ENCODE measurements around the gene STRIP1. TPM values are rescaled to one million over a fixed set of nuclear protein-coding genes. Genes with fewer than 3 reads are reported as not detected.

STRIP1 gene
- total RNA-seq, 2 donors from 2014 or later = 14.6 to 19.1 TPM

- no peaks in the 10 kb centered on the region for H3K36me3 ChIP-seq
- no peaks in the 10 kb centered on the region for H3K9me3 ChIP-seq
- TF ChIP-seq CTCF (IDR thresholded peaks at IDR 0.05) = peak; percentile 63 to 82
- H3K27ac ChIP-seq = no peak overlapping the region
- DNase-seq (ENCODE audit: low spot score) = no peak
- no peaks in the 10 kb centered on the region for H3K27me3 ChIP-seq
- H3K4me1 ChIP-seq = peaks cover 0 to 17% of the 10 kb centered on the region in 2 donors
- H3K4me3 ChIP-seq = no peak overlapping the region
Measured at GRCh38 chr1:110087812-110088738, 53.7 kb downstream of the STRIP1 start.

GRCh38 chr1:110088739-110089316 lies 54.4 kb downstream of the STRIP1 start:
- DNase-seq (ENCODE audit: low spot score) = no peak
- no peak overlapping the region for H3K27ac ChIP-seq
- H3K4me3 ChIP-seq = no peak overlapping the region
- H3K27me3 ChIP-seq = no peaks in the 10 kb centered on the region
- peaks cover 0 to 13% of the 10 kb centered on the region in 2 donors for H3K4me1 ChIP-seq
- no peaks in the 10 kb centered on the region for H3K36me3 ChIP-seq
- no peaks in the 10 kb centered on the region for H3K9me3 ChIP-seq
- no peak for TF ChIP-seq CTCF (IDR thresholded peaks at IDR 0.05)

- Histone ChIP-seq H3K4me3 (no peak overlapping the region), H3K9me3 (no peaks in the 10 kb centered on the region), H3K4me1 (peaks cover 0 to 4% of the 10 kb centered on the region in 2 donors), H3K36me3 (no peaks in the 10 kb centered on the region), H3K27me3 (no peaks in the 10 kb centered on the region), H3K27ac (no peak overlapping the region)
- DNase-seq (ENCODE audit: low spot score) = no peak
- TF ChIP-seq CTCF (IDR thresholded peaks at IDR 0.05) = no peak
Measured at GRCh38 chr1:110089561-110090275, 55.3 kb downstream of the STRIP1 start.

GRCh38 chr1:110091381-110091780 lies 57.0 kb downstream of the STRIP1 start:
- no peak for TF ChIP-seq CTCF (IDR thresholded peaks at IDR 0.05)
- H3K27ac ChIP-seq = no peak overlapping the region
- H3K27me3 ChIP-seq = no peaks in the 10 kb centered on the region
- H3K9me3 ChIP-seq = no peaks in the 10 kb centered on the region
- H3K4me1 ChIP-seq = no peaks in the 10 kb centered on the region
- DNase-seq (ENCODE audit: low spot score) = no peak
- no peaks in the 10 kb centered on the region for H3K36me3 ChIP-seq
- H3K4me3 ChIP-seq = no peak overlapping the region

- H3K9me3 ChIP-seq = no peaks in the 10 kb centered on the region
- no peaks in the 10 kb centered on the region for H3K27me3 ChIP-seq
Measured at GRCh38 chr1:110091791-110092190, 57.4 kb downstream of the STRIP1 start.

More at GRCh38 chr1:110091791-110092190, 57.4 kb downstream of the STRIP1 start:
- H3K36me3 ChIP-seq = no peaks in the 10 kb centered on the region
- no peak for DNase-seq (ENCODE audit: low spot score)
- H3K27ac ChIP-seq = no peak overlapping the region
- no peaks in the 10 kb centered on the region for H3K4me1 ChIP-seq
- no peak overlapping the region for H3K4me3 ChIP-seq
- no peak for TF ChIP-seq CTCF (IDR thresholded peaks at IDR 0.05)
